Endometrial microvascular endothelial cells (primary cell): ENCODE measurements around the gene TMEM171. TPM values are rescaled to one million over a fixed set of nuclear protein-coding genes. Genes with fewer than 3 reads are reported as not detected.

Source experiments
- in situ Hi-C: cut with HindIII; loops from 2 replicates; pipeline ENCODE4 v1.10.0; 2017; ENCODE audit warnings: low sequenced_read_pairs, low pct_unique_long_range_greater_than_20kb; ENCODE audit errors: inconsistent ontology term
- total RNA-seq: library from RNA; depleted of rRNA; stranded (reverse); fragments of >200 nt; gene quantifications from one replicate; pipeline ENCODE4 v1.2.3, GENCODE V29; 2015; ENCODE audit errors: inconsistent ontology term

Gene TMEM171
- total RNA-seq, 1 donor from 2014 or later = 11.8 TPM

DNA sequence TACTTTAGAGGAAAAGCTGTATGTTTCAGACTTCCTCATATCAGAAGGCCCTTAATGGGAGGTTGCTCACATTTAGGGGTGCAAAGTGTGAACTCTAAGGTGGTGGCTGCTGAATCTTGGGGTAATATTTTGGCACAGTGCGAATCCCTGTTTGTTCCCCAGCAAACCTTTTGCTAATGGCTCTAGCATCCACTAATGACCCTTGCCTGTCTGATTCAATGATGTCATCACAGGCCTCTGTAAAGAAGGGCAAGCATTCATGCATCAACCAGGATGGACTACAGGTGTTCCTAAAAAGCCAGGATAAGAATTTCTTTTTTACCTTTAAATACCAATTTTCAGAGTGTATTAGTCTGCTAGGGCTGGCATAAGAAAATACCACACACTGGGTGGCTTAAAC lies 20.4 kb downstream of the TMEM171 start:
- in situ Hi-C loops = no loop called here

DNA sequence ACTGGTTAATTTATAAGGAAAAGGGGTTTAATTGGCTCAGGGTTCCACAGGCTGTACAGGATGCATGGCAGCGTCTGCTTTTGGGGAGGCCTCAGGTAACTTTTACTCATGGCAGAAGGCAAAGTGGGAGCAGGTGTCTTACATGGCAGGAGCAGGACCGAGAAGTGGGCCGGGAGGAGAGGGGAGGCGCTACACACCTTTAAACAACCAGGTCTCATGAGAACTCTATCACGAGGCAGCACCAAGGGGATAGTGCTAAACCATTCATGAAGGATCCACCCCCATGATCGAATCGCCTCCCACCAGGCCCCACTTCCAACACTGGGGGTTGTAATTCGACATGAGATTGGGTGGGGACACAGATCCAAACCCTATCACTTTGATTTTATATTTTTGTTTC lies 21.7 kb downstream of the TMEM171 start:
- in situ Hi-C loops = no loop called here

DNA sequence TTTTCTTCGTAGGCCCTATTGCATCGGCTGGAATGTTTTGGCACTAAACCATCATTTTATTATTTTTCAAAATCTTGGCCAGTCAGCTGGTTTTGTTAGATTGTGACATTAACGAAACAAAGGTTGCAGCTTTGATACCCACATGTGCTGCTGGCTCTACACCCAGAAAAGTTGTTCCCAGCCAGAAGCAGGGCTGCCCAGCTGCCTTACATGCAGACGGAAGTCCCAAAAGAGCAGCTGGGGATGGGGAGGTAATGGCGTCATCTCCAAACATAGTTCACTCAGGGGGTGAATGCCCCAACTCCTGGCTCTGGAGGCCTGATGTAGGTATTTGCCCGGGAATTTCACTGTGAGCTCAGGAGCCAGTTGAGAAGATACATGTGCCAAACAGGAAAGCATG lies 23.3 kb downstream of the TMEM171 start:
- in situ Hi-C loops = no loop called here

DNA sequence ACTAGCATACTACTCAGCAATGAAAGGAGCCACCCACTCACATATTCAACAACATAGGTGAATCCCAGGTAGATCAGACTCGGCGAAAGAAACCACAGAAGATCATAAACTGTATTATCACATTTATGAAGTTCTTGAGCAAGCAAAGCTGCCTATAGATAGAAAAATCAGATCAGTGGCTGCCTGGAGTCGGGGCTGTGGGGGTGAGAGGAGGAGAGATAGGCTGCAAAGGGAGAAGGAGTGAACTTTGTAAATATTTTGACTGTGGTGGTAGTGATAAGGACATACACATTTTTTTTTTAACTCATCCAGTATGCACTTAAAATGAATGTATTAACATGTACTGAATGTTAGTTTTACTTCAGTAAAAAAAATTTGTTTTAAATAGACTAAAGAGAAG lies 29.2 kb downstream of the TMEM171 start:
- in situ Hi-C loops = no loop called here

DNA sequence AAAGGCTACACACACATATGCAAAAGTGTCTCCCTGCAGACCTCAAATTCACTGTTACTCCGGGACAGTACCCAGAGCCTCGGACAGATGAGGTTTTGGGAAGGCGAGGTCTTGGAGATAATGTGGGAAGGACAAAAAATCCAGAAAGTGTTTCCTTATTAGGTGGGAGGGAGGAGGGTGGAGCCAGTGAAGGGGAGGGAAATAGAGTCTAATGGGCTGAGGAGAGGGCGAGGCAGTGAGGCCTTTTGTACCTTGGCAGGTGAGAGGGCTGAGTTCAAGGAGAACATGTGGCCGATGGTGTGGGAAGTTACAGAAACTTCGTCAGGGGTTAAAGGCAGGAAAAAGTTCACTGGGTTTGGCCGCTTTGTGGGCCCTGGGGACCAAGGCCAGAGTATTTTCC lies 30.5 kb downstream of the TMEM171 start:
- in situ Hi-C loops = no loop called here

DNA sequence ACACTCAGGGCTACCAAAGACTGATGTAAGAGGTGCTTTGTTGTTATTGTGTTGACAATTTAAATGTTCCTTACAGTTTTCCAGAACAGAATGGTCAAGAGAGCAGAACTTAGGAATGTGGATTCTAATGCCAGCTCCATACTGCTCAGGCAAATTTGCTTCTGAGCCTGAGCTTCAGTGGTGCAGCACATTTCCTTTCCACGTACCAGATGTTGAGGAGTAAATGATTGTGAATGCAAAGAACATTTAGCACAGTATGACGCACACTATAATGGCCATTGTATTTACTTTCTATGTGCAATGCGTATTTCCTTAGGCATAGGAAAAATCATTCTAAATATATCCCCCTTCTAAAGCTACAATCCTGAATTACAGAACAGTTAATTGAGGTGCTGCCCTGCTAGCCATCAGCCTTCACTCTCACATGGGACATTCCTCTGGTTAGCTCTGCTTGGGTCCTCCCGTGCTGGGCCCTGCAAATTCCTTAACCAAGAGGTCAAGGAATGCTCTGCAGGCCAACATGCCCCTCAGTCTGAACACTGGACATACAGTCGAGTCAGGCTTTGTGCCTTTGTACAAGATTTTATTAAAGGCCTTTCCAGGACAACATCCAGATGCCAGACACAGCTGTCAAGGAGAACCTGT lies 31.5 kb downstream of the TMEM171 start:
- in situ Hi-C loops = no loop called here

DNA sequence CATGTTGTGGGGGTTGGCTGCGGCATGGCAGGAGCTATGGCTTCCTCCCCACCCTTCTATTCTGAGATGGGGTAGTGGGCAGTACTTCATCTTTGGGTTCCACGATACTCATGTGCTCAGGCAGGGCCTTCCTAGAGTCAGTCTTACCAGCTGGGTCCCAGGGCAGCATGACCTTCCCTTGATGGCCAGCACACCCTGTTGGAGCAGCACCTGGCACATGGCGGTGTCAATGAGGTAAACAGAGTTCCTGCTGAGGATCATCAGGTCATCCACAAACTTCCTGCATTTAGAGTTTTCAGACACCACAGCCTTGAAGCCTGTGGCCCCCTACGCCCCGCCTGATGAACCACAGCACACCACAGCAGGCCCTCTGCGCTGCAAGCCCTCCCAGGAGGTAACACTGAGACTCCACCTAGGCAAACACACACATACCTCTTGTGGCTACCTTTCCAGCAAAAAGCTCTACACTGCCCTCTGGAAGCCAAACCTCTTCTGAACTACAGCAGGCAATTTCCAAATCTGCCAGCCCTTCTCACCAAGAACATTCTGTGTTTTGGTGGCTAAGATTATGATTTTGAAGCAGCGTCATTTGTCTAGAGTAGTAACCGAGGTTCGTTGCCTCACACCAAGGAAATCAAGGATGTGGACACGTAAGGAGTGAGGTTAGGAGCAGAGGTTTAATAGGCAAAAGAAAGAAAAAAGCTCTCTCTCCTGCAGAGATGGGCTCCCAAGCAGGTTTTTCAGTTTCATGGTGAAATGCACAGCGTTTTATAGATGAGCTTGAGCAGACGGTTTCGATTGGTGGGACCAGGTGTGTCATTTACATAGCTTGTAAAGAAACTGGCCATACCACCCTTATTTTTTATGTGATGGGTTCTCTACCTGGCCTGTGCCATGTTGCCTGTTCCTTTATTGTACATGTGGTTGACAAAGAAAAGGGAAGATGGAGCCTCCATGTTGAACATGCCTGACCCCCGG lies 32.3 kb downstream of the TMEM171 start:
- in situ Hi-C loops = no loop called here

DNA sequence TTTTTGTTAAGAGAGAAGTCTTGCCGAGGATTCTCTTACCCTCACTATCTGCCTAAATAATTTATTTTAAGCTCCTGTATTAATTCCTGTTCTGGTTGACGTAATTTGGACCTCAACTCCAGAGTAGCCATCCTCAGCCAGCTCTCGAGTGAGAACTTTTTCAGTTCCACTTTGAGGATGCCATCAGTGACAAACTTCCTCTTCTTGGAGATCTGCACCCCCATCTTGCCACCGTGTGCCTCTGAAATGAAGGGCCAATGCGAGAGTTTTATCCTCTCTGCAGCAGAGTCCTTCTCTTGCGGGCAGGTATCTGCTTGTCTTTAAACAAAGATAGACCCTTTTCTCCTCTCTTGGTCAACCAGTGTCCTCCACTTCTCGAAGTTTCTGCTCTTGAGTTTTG lies 33.1 kb downstream of the TMEM171 start:
- in situ Hi-C loops = no loop called here

DNA sequence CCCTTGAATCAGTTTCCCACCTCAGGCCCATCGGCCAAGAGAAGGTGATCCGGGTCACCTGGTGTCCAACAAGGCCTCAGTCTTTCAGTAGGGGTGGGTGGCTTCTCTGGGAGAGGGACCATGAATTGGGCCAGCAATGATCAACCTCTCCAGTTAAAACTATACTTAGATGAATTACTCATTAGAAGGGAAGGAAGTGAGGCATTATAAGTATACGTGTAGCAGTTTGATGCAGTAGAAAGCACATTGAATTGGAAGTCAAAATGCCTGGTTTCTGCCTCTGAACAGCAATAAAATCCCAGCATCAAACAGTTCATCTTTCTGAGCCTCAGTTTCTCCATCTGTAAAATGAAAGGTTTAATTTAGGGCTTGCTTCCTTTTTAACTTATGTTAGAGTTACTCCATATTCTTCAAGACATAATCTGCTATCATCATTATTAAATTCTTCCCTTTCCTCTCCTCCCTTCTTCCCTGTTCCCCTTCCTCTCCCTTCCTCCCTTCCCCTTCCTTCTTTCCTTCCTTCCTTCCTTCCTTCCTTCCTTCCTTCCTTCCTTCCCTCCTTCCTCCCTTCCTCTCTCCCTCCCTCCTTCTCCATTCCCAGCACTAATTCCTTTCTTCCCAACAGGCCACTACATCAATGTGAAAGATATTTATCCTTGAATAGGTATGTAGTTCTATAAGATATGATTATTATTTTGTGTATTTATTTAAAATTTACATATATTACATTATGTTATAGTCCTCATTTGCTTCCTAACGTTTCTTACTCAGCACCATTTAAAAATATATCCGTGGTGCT lies 34.0 kb downstream of the TMEM171 start:
- in situ Hi-C loops = no loop called here

DNA sequence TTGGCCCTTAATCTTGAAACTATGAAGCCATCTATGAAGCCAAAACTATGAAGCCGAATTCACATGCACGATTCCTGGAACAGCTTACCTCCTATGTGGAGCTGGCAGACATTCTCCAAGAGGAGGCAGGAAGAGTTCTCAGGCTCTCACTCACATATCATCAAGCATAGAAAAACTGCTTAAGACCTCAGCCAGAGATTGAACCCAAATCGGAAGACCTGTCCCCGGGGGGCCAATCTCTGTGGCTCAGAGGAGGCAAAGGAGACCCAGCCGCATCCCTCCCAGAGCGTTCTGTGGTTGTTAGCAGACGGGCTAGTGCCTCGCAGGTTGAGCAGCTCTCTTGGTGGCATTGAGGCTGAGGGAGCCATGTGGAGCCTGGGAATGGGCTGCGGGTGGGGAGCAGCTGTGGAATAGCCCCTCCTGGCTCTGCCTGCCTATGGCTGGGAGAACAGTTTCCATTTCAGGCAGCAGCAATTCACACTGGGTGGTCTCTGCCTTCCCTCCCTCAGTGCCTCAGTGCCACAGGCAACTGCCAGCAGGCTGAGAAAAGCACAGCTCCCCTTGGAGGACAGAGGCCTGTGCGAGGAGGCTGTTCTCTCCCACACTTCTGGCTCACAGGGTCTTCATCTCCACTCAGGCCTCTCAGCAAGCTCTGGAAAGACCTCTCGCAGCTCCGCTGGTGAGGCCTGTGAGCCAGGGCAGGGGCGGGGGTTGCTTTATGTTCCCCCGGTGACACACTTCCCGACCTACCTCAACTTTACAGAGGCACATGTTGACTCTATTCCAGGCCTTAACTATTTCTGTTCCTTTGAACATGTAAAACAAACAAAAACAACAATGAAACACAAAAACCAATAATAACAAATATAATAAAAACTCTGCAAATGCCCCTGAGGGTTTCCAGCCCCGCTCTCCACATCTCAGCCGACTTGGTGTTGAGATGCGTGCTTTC lies 35.2 kb downstream of the TMEM171 start:
- in situ Hi-C loops = no loop called here

DNA sequence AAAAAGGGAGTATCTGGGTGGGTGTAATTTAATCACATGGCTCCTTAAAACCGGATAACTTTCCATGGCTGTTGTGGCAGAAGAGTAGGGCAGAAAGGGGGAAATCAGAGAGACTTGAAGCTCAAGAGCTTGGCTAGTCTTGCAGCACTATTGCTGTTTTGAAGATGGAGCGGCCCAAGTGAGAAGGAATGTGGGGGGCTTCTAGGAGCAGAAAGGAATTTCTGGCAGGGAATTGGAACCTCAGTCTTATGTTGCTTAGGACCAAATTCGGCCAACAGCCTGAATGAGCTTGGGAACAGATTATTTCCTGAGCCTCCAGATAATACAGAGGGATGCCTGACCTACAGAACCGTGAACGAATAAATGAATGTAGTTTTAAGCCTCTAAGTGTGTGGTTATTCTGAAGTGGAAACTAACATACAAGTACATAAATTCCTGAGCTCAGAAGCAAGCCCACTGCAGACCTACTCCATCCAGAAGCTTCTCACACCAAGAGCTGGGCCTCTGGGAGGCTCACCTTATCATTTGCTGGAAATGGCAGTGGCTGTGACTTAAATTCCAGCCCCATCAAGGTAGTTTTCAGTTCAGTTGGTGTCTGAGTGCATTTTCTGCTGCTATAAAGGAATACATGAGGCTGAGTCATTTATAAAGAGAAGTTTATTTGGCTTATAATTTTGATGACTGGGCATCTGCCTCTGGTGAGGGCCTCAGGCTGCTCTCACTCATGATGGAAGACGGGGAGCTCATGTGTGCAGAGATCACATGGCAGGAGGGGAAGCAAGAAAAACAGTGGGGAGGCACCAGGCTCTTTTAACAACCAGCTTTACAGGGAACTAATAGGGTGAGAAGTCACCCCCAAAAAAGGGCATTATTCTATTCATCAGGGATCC lies 37.3 kb downstream of the TMEM171 start:
- in situ Hi-C loops = no loop called here

DNA sequence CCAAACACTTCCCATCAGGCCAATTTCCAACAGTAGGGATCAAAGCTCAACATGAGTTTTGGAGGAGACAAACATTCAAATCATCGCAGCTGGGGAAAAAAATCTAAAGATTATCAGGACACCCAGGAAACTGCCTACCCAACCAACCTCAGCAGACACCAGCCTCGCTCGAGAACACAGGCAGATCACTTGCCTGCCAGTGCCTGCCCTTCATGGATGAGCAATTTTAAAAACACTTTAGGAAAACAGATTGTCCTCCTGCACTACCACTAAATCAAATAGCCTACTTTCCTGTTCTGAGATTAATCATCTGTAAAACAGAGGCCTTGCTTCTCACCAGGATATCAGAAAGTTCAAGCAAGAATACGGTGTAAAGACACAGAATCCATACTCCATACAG lies 37.9 kb downstream of the TMEM171 start:
- in situ Hi-C loops = no loop called here

DNA sequence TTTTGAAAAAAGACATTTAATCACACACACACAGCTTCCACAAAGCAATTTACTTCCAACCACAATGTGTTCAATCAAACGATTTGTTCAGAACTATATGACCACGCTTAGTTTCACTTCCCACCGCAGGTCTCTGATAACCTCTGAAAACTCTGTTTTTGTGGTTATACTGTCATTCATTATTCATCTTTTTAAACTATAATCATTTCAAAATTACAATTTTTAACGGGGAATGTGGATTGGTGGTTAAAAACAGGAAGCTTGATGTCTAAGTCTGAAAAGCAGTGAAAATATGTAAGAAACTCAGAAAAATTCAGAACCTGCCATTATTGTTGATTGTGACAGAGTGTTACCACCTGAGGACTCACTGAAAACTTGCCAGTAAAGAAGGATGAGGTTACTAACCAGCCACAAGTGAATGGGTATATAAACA lies 39.9 kb downstream of the TMEM171 start:
- in situ Hi-C loops = no loop called here

DNA sequence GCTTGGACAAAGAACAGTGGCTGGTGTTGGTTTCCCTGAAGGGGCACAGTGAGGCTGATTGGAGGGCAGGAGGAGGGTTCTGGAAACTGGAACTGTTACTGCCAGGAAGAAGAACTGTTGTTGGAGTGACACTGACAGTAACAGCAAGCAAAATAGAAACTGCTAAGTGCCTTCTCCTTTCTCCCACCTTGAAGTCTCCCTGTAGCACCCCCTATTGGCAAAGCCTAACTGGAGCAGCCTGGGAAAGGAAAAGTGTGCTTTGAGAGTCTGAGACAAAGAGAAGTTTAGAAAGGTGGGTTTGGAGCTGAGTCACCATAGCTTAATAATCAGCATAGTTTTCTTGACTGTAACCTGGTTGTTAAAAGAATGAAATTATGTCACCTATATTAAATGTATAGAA lies 50.1 kb downstream of the TMEM171 start:
- in situ Hi-C loops = no loop called here

DNA sequence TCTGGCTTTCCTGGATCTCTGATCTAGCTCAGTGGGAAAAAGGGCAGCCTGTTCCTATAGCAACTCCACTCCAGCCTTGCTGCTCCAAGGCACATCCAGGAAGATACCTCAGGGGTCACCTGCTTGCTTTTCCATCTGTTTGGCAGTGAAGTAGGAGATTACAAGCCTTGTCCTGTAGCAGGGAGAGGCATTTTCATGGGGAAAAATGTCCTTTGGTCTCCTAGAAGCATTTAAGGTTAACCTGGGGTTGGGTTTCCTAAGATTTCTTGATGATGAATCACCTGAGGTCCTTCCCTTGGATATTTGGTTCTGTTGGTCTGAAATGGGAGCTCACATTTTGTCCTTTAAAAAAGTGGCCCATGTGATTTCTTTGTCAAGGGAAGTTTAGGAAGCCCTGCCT lies 51.1 kb downstream of the TMEM171 start:
- in situ Hi-C loops = no loop called here

DNA sequence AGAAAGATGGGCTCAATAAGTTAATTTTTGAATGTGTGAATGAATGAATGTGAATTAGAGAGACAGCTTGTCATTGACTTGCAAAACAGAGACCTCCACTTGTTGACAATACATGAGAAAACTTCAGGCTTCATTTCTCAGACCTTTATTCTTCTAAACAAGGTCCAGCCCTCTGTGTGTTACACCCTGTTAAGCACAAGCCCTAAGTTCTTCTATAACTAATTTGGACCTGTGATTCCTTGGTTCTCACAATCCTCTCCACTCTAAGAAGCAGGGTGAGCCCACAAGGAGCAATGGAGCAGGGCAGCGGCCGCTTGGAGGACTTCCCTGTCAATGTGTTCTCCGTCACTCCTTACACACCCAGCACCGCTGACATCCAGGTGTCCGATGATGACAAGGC lies 52.6 kb downstream of the TMEM171 start, which contains the start of gene TMEM174:
Gene TMEM174, plus strand, starts transcription at position 243 of the 400 bp plus-strand sequence. Its CDS starts 51 bp downstream, at position 294.
- in situ Hi-C loops = no loop called here

DNA sequence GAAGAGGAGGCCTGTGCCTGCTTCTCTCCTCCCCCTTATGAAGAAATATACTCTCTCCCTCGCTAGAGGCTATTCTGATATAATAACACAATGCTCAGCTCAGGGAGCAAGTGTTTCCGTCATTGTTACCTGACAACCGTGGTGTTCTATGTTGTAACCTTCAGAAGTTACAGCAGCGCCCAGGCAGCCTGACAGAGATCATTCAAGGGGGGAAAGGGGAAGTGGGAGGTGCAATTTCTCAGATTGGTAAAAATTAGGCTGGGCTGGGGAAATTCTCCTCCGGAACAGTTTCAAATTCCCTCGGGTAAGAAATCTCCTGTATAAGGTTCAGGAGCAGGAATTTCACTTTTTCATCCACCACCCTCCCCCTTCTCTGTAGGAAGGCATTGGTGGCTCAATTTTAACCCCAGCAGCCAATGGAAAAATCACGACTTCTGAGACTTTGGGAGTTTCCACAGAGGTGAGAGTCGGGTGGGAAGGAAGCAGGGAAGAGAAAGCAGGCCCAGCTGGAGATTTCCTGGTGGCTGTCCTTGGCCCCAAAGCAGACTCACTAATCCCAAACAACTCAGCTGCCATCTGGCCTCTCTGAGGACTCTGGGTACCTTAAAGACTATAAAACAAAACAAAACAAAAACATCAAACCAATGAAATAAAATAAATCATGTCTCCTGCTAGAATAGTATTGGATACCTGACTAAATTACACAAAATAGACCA lies 53.9 kb downstream of the TMEM171 start:
- in situ Hi-C loops = no loop called here
